ENCODE data around the gene STAP2. TPM values are rescaled to one million over a fixed set of nuclear protein-coding genes. Genes with fewer than 3 reads are reported as not detected.
A peak's percentile ranks its signal among the peaks of the same experiment; 100 is the strongest.

Gene STAP2, protein sequence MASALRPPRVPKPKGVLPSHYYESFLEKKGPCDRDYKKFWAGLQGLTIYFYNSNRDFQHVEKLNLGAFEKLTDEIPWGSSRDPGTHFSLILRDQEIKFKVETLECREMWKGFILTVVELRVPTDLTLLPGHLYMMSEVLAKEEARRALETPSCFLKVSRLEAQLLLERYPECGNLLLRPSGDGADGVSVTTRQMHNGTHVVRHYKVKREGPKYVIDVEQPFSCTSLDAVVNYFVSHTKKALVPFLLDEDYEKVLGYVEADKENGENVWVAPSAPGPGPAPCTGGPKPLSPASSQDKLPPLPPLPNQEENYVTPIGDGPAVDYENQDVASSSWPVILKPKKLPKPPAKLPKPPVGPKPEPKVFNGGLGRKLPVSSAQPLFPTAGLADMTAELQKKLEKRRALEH
- total RNA-seq = 9.9 and 10.6 TPM in 2 replicates

DNA sequence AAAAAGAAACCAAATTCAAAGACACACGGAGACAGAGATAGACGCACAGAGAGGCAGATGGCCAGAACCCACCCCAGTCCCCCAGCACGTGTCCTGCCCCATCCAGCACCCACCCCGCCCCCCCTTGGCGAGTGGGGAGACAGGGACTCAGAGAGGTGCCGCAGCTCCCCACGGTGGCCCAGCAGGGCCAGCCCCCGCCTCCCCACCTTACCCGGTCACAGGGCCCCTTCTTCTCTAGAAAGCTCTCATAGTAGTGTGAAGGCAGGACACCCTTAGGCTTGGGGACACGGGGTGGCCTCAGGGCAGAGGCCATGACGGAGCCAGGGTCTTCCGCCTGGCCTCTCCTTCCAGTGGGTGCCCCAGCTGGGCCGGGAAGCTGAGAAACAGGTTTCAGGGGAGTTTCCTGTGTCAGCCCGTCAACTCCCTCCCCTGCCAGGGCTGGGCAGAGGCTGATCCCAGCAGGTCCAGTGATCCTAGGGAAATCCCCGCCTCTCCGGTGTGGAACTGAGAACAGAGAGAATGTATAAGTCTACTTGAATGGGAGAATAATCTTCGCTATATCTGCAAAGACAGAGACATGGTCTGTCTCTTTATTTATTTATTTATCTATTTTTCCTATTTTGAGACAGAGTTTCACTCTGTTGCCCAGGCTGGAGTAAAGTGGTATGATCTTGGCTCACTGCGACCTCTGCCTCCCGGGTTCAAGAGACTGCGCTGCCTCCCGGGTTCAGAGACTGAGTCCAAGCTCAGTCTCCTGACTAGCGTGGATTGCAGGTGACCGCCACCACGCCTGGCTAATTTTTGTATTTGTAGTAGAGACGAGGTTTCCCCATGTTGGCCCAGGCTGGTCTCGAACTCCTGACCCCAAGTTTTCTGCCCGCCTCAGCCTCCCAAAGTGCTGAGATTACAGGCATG, at the start of gene STAP2:
TSS of gene STAP2 (minus strand) at position 387 of the 915 bp plus-strand sequence. CDS start at position 313, 74 bp downstream.
- H3K4me3 ChIP-seq (ENCODE audit: low read depth, low read length) = peak within 1 kb of the TSS; percentile 45
- no peak for DNase-seq (ENCODE audit: low read depth)
- TF ChIP-seq, protein P1, sequence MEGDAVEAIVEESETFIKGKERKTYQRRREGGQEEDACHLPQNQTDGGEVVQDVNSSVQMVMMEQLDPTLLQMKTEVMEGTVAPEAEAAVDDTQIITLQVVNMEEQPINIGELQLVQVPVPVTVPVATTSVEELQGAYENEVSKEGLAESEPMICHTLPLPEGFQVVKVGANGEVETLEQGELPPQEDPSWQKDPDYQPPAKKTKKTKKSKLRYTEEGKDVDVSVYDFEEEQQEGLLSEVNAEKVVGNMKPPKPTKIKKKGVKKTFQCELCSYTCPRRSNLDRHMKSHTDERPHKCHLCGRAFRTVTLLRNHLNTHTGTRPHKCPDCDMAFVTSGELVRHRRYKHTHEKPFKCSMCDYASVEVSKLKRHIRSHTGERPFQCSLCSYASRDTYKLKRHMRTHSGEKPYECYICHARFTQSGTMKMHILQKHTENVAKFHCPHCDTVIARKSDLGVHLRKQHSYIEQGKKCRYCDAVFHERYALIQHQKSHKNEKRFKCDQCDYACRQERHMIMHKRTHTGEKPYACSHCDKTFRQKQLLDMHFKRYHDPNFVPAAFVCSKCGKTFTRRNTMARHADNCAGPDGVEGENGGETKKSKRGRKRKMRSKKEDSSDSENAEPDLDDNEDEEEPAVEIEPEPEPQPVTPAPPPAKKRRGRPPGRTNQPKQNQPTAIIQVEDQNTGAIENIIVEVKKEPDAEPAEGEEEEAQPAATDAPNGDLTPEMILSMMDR (IDR thresholded peaks at IDR 0.05; ENCODE audit: insufficient read depth, low read depth, low read length) = no peak

DNA sequence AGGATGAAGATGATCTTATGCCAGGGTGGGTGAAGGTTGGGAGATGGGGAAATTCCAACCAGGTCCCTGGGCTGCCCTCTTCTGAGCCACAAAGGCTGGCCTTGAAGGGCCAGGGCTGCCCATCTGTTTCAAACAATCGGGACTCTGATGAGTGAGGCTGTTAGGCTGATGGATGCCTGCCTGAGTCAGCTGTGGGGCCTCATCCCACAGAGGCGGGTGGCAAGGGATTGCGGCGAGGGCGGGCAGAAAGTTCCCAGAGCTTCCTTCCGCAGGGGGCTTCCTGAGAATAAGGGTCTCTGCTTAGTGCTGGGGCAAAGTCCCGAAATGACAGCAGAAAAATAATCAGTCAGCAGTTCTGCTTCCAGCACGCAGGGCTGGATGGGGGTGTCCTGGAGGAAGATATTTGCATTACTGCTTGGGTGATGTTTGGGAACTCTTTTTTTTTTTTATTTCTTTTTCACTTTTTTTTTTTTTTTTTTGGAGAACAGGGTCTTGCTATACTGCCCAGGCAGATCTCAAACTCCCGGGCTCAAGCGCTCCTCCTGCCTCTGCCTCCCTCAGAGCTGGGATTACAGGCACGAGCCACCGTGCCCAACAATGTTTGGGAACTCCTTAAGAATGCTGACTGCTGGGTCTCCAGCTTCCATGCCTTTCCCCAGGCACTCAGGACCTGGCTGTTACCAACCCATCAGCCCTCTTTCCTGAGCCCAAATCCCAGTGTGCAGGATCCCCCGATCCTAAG, 47.6 kb upstream of the STAP2 start:
- H3K4me3 ChIP-seq (ENCODE audit: low read depth, low read length) = no peak overlapping the region
- TF ChIP-seq, protein P1 (IDR thresholded peaks at IDR 0.05; ENCODE audit: insufficient read depth, low read depth, low read length) = peak; percentile 10
- DNase-seq (ENCODE audit: low read depth) = no peak

DNA sequence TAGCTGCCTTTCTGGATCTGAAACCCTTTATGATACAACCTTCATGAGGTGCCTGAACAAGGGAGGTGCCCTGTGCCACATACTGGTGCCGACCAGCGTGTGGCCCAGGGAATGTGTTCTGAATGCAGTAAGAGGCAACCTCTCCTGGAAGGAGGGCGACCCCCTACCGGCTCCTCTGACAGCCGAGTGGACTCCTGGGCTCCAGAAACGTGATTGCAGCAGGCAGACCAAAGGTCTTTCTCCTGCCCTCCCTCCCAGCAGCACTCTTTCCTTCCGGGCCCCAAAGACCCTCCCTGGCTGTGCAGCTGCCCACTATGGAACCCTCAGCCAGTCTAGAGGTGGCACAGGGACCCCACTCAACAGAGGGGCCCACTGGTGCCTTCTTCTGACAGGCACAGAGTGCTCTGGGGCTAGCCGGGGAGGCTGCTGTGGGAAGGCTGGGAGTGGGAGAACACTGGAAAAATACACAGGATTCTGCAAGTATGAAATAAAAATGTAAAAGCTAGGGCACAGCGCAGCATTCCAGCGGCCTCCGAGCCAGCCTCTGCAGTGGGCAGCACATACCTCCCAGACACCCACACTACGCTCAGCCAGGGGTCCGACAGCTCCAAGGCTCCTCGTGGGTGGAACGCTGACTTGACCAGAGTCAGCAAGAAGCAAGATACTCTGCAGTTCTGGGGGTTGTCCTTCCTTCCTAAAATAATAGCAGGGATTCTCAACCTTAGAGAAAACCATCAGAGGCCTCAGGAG, 46.8 kb upstream of the STAP2 start:
- DNase-seq (ENCODE audit: low read depth) = no peak

DNA sequence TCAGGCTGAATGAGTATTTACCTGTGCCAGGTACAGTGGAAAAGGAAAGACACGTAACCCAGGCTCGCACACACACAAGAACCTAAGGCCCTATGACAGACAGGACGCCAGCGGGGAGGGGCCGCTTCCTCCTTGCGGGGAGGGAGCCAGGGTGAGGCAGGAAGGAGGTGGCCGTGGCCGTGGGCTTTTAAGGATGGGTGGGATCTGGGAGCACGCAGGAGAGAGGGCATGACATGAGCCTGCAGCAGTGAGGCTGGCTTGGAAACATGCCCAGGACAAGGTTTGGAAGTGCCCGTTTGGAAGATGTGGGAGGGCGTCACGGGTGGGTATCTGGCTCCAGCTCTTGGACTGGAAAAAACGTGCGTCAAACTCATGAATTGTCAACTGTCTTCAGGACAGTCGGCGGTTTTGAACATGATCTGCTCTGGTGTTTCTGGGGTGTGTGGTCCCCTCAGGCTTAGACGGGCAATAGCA, 41.7 kb upstream of the STAP2 start:
- no peak overlapping the region for H3K4me3 ChIP-seq (ENCODE audit: low read depth, low read length)
- TF ChIP-seq, protein P1 (IDR thresholded peaks at IDR 0.05; ENCODE audit: insufficient read depth, low read depth, low read length) = no peak
- DNase-seq (ENCODE audit: low read depth) = no peak

More for the DNA sequence above, 46.8 kb upstream of the STAP2 start:
- no peak overlapping the region for H3K4me3 ChIP-seq (ENCODE audit: low read depth, low read length)
- TF ChIP-seq, protein P1 (IDR thresholded peaks at IDR 0.05; ENCODE audit: insufficient read depth, low read depth, low read length) = no peak

DNA sequence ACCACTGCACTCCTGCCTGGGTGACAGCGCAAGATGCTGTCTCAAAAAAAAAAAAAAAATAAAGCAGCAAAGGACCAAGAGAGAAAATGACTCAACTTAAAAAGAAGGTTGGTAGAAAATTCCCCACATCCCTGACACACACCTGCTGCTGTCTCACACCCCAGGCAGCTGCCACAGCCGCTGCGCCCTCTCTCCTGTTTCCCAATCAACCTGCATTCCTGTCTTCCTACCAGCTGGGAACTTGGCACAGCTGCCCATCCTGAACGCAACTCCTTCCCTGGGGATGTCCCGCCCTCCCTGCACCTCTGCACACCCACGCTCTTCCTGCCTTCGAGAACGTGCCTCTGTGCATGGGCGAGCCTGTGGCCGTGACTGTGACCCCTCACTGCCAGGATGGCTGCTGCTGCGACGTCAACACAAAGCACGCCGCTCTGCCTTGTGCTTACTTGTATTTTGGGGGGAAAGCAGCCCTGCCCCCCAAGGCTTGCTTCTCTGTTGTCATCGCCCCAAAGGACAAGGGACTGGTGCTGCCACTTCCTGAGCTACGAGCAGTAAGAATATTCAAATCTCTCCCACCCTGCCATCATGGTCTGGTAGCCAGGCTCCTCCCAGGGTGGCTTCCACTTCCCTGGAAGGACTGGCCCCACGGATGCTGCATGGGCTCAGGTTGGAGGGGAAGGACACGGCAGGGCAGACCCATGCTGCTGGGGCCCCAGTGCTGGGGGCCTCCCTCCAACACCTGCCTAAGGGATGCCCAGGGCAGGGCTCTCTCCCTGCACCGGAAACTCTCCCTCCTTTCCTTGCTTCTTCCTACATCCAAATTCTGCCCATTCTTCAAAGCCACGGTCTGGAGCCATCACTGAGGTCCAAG, 41.0 kb upstream of the STAP2 start:
- no peak for DNase-seq (ENCODE audit: low read depth)
- TF ChIP-seq, protein P1 (IDR thresholded peaks at IDR 0.05; ENCODE audit: insufficient read depth, low read depth, low read length) = no peak
- H3K4me3 ChIP-seq (ENCODE audit: low read depth, low read length) = no peak overlapping the region
